ENCODE data around the gene SPOCK1.

SPOCK1 gene

GRCh38 chr5:137205231-137206027 is 293.7 kb downstream of the SPOCK1 start:
- no peak for DNase-seq (ENCODE audit: low read depth)
- no peak for TF ChIP-seq CTCF (conservative IDR thresholded peaks at IDR 0.05; ENCODE audit: low read depth, low read length)
- H3K4me3 ChIP-seq (ENCODE audit: low read length), result no peak overlapping the region

- no peak for TF ChIP-seq CTCF (conservative IDR thresholded peaks at IDR 0.05; ENCODE audit: low read depth, low read length)
- no peak for DNase-seq (ENCODE audit: low read depth)
- H3K4me3 ChIP-seq (ENCODE audit: low read length), result no peak overlapping the region
These were observed 296.0 kb downstream of the SPOCK1 start for GRCh38 chr5:137203011-137203632.

- no peak for DNase-seq (ENCODE audit: low read depth)
- no peak overlapping the region for H3K4me3 ChIP-seq (ENCODE audit: low read length)
- peak; percentile 31 for TF ChIP-seq CTCF (conservative IDR thresholded peaks at IDR 0.05; ENCODE audit: low read depth, low read length)
These were observed 297.2 kb downstream of the SPOCK1 start for GRCh38 chr5:137201876-137202275.

GRCh38 chr5:137200906-137201700 is 298.0 kb downstream of the SPOCK1 start:
- no peak for TF ChIP-seq CTCF (conservative IDR thresholded peaks at IDR 0.05; ENCODE audit: low read depth, low read length)
- no peak overlapping the region for H3K4me3 ChIP-seq (ENCODE audit: low read length)
- DNase-seq (ENCODE audit: low read depth), result no peak

- TF ChIP-seq CTCF (conservative IDR thresholded peaks at IDR 0.05; ENCODE audit: low read depth, low read length), result no peak
- H3K4me3 ChIP-seq (ENCODE audit: low read length), result no peak overlapping the region
- DNase-seq (ENCODE audit: low read depth), result no peak
These were observed 299.2 kb downstream of the SPOCK1 start for GRCh38 chr5:137199966-137200365.

- DNase-seq (ENCODE audit: low read depth), result no peak
- no peak overlapping the region for H3K4me3 ChIP-seq (ENCODE audit: low read length)
- no peak for TF ChIP-seq CTCF (conservative IDR thresholded peaks at IDR 0.05; ENCODE audit: low read depth, low read length)
These were observed 299.9 kb downstream of the SPOCK1 start for GRCh38 chr5:137199201-137199600.
